HG02884 (cell line): ENCODE results near the gene HS3ST6.
"Not testable (repeated sequence)": the region's sequence is repeated elsewhere in the genome, so short reads cannot be mapped to it uniquely, and the experiment has no call there.

Experiments
- ATAC-seq: cut with Tn5 transposase; IDR thresholded peaks from one replicate; pipeline ENCODE4 v1.9.1; 2021; ENCODE audit warnings: mild to moderate bottlenecking, moderate library complexity; ENCODE audit not compliant: unreplicated experiment

Gene HS3ST6

GRCh38 chr16:1947369-1947670 is 29.1 kb upstream of the HS3ST6 start:
- ATAC-seq: no peak

- ATAC-seq: no peak
Observed at GRCh38 chr16:1946495-1947368, 28.5 kb upstream of the HS3ST6 start.

GRCh38 chr16:1945559-1946391 is 27.6 kb upstream of the HS3ST6 start:
- no peak for ATAC-seq

- ATAC-seq: no peak
Observed at GRCh38 chr16:1944612-1945199, 26.5 kb upstream of the HS3ST6 start.

- peak; percentile 92 for ATAC-seq
Observed at GRCh38 chr16:1942810-1943726, 24.9 kb upstream of the HS3ST6 start, which contains the start of gene MSRB1. TSS of gene MSRB1 (minus strand) at chr16:1943199. CDS start at chr16:1943156, 43 bp downstream.

- no peak for ATAC-seq
Observed at GRCh38 chr16:1942047-1942809, 24.0 kb upstream of the HS3ST6 start.

GRCh38 chr16:1941162-1942046 is 23.2 kb upstream of the HS3ST6 start:
- ATAC-seq: no peak

GRCh38 chr16:1940273-1941161 is 22.3 kb upstream of the HS3ST6 start:
- no peak for ATAC-seq

- ATAC-seq: not testable (repeated sequence)
Observed at GRCh38 chr16:1939833-1940232, 21.6 kb upstream of the HS3ST6 start.

- ATAC-seq: no peak
Observed at GRCh38 chr16:1938910-1939309, 20.7 kb upstream of the HS3ST6 start.

GRCh38 chr16:1938316-1938715 is 20.1 kb upstream of the HS3ST6 start:
- ATAC-seq: no peak

- no peak for ATAC-seq
Observed at GRCh38 chr16:1936945-1937479, 18.8 kb upstream of the HS3ST6 start.

GRCh38 chr16:1933097-1933661 is 15.0 kb upstream of the HS3ST6 start:
- ATAC-seq: no peak

GRCh38 chr16:1932050-1933028 is 14.1 kb upstream of the HS3ST6 start:
- ATAC-seq: no peak

- no peak for ATAC-seq
Observed at GRCh38 chr16:1930338-1930720, 12.1 kb upstream of the HS3ST6 start.
